Lower lobe of right lung (tissue), 2 donors: ENCODE measurements around the gene DBNL. TPM values are rescaled to one million over a fixed set of nuclear protein-coding genes. Genes with fewer than 3 reads are reported as not detected.

Experiments
- ATAC-seq, 2 donors: fragments of 200-7000 bp; cut with Tn5 transposase; one replicate each; pipeline ENCODE4 v1.9.1; 2020 to 2022; ENCODE audit warnings: mild to moderate bottlenecking in 2 of 2, moderate library complexity in 2 of 2
- DNase-seq: peaks from one replicate; pipeline ENCODE4 v3.0.0-alpha.2; 2020
- H3K27ac ChIP-seq: fragments of 200-600 bp; one replicate; pipeline ENCODE4 v1.8.0; 2022
- H3K27me3 ChIP-seq: fragments of 200-600 bp; one replicate; pipeline ENCODE4 v1.8.0; 2022; ENCODE audit warnings: low read depth
- H3K36me3 ChIP-seq: fragments of 200-600 bp; one replicate; pipeline ENCODE4 v1.8.0; 2022; ENCODE audit warnings: mild to moderate bottlenecking
- H3K4me1 ChIP-seq: fragments of 200-600 bp; one replicate; pipeline ENCODE4 v1.8.0; 2022
- H3K4me3 ChIP-seq: fragments of 200-600 bp; one replicate; pipeline ENCODE4 v1.8.0; 2022; ENCODE audit warnings: mild to moderate bottlenecking
- H3K9me3 ChIP-seq: fragments of 200-600 bp; one replicate; pipeline ENCODE4 v1.8.0; 2022
- CTCF ChIP-seq: fragments of 200-600 bp; IDR thresholded peaks from one replicate; pipeline ENCODE4 v1.8.0; 2022; ENCODE audit warnings: antibody characterized with exemption, mild to moderate bottlenecking
- intact Hi-C: fragments of 100-400 bp; cut with DNase I; formaldehyde crosslinking; loops from one replicate; pipeline ENCODE4 v1.11.0; 2022
- total RNA-seq: library from RNA; stranded (reverse); fragmentation: NEBNext Ultra II Directional; extraction: Animal tissue kit (Norgen Biotek cat#: 25700); gene quantifications from one replicate; pipeline ENCODE4 v1.2.1, GENCODE V29; 2021
- donor health status: DM: no; HTN: yes; CAD: no; lungs with severe emphysema.

DBNL gene
- total RNA-seq, 1 donor from 2014 or later, result 109 TPM

GRCh38 chr7:44073664-44074348 lies 29.3 kb downstream of the DBNL start:
- peak; percentile 91 for DNase-seq
- Histone ChIP-seq H3K27me3 (no peaks in the 10 kb centered on the region), H3K4me3 (peak overlapping the region; percentile 21), H3K36me3 (peaks cover 68% of the 10 kb centered on the region), H3K4me1 (peaks cover 21% of the 10 kb centered on the region), H3K27ac (peak overlapping the region; percentile 81), H3K9me3 (no peaks in the 10 kb centered on the region)
- intact Hi-C loops, result no loop called here
- ATAC-seq, result peak; percentile 86 to 89
- no peak for TF ChIP-seq CTCF

DNA sequence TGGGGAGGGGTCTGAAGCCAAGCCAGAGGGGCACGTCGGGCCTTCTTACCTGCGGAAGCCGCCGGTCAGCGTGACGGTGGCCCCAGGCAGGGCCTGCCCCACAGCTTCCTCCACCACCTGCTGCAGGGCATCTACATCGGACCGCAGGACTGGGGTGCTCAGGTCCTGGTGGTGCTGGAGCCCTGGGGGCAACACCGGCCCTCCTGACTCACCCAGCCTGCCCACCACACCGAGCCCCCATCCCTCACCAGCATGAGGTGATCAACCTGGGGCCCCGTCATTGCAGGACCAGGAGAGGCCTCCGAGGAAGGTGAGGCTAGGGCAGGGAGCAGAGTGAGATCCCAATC lies 29.8 kb downstream of the DBNL start:
- H3K4me3 ChIP-seq, result peak overlapping the region; percentile 21
- H3K36me3 ChIP-seq, result peaks cover 73% of the 10 kb centered on the region
- ATAC-seq (peak; percentile 10 to 33), DNase-seq (no peak)
- H3K27me3 ChIP-seq, result no peaks in the 10 kb centered on the region
- peak overlapping the region; percentile 81 for H3K27ac ChIP-seq
- intact Hi-C loops, result no loop called here
- no peak for TF ChIP-seq CTCF
- H3K9me3 ChIP-seq, result no peaks in the 10 kb centered on the region
- H3K4me1 ChIP-seq, result peaks cover 21% of the 10 kb centered on the region

- DNase-seq, result no peak
- H3K9me3 ChIP-seq, result no peaks in the 10 kb centered on the region
- H3K4me3 ChIP-seq, result no peak overlapping the region
- peaks cover 85% of the 10 kb centered on the region for H3K36me3 ChIP-seq
- intact Hi-C loops, result no loop called here
- ATAC-seq, result no peak
- no peak for TF ChIP-seq CTCF
- no peaks in the 10 kb centered on the region for H3K27me3 ChIP-seq
- no peak overlapping the region for H3K27ac ChIP-seq
- H3K4me1 ChIP-seq, result peaks cover 25% of the 10 kb centered on the region
Observed at GRCh38 chr7:44075296-44076075, 31.0 kb downstream of the DBNL start.

DNA sequence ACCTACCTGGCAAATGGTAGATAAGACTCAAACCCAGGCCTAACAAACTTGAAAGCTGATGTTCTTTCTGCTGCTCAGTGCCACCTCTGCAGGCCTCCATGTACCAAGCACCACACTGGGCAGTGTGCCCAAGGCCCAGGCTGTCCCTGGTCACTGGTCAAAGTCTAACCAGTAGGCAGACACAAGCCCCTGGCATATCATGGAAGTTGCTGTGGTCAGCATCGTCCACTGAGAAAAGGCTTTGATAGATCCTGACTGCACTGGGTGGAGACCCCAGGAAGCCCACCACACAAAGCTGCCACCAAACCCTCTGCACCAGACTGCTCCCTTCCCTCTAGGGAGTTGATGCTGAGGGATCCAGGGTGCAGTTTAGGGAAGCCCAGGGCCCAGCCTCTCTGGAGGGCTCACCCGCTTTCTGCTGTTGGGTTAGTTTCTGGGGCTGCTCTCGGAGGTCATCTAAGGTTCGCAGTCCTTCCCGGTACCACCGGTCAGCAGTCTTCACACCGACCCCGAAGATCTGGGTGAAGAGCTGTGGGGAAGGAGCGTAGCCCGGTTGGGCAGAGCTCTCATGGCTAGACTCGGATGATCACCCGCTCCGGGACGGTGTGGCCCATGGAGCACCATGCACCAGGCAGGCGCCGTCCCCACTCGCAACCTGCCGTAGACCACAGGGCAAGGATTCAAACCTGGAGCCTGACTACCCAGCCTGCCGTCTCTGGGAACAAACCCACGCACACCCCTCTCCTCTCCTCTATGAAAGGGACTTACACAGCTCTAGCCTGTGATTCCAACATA lies 31.8 kb downstream of the DBNL start:
- Histone ChIP-seq H3K27me3 (no peaks in the 10 kb centered on the region), H3K36me3 (peaks cover 86% of the 10 kb centered on the region), H3K4me1 (peaks cover 33% of the 10 kb centered on the region), H3K9me3 (no peaks in the 10 kb centered on the region), H3K27ac (no peak overlapping the region), H3K4me3 (no peak overlapping the region)
- TF ChIP-seq CTCF, result no peak
- intact Hi-C loops, result no loop called here
- ATAC-seq, result no peak
- DNase-seq, result no peak

GRCh38 chr7:44077061-44077460 lies 32.6 kb downstream of the DBNL start:
- no peak for TF ChIP-seq CTCF
- intact Hi-C loops, result no loop called here
- H3K27me3 ChIP-seq, result no peaks in the 10 kb centered on the region
- H3K4me1 ChIP-seq, result peaks cover 31% of the 10 kb centered on the region
- ATAC-seq (no peak), DNase-seq (no peak)
- H3K4me3 ChIP-seq, result no peak overlapping the region
- no peaks in the 10 kb centered on the region for H3K9me3 ChIP-seq
- H3K27ac ChIP-seq, result no peak overlapping the region
- peaks cover 86% of the 10 kb centered on the region for H3K36me3 ChIP-seq
